BJ (cell line): Measurements from ENCODE around the gene BTG2. TPM values are rescaled to one million over a fixed set of nuclear protein-coding genes. Genes with fewer than 3 reads are reported as not detected.

ENCODE experiments used
- CTCF ChIA-PET: fragments of 350-600 bp; formaldehyde crosslinking; extraction: SDS; loops from one replicate; lab custom pipeline; 2021; ENCODE audit warnings: antibody characterized with exemption, inconsistent platforms; lab: Yijun Ruan, JAX
- POLR2A ChIA-PET: fragments of 300-600 bp; sonication (Branson Sonifier 250); formaldehyde crosslinking; extraction: SDS; loops from one replicate; lab custom pipeline; 2021; ENCODE audit warnings: antibody characterized with exemption; lab: Charles Lee
- DNase-seq: peaks from one replicate; pipeline ENCODE4 v3.0.0-alpha.2; 2011; ENCODE audit warnings: low read depth
- H3K27me3 ChIP-seq: 2 replicates; pipeline ENCODE4 v1.6.0; 2011; ENCODE audit warnings: low read length; ENCODE audit not compliant: control insufficient read depth, insufficient read depth
- H3K36me3 ChIP-seq: 2 replicates; pipeline ENCODE4 v1.5.1; 2011; ENCODE audit warnings: low read length; ENCODE audit not compliant: control insufficient read depth, insufficient read depth
- H3K4me3 ChIP-seq: 2 replicates; pipeline ENCODE4 v1.5.1; 2011; ENCODE audit warnings: low read depth, mild to moderate bottlenecking, control low read depth, low read length
- polyA plus RNA-seq: library from polyadenylated mRNA; depleted of rRNA; stranded (reverse); fragments of >200 nt; gene quantifications from 2 replicates; pipeline ENCODE4 v1.2.3, GENCODE V29; 2011; rRNA removed
- small RNA-seq: library from RNA; depleted of rRNA; stranded (forward); fragments of <200 nt; gene quantifications from one replicate; pipeline ENCODE3, GENCODE V24; 2012; ENCODE audit warnings: low replicate concordance, low read depth; ENCODE audit not compliant: insufficient read length
- TF ChIP-seq, protein P1 (sequence below): IDR thresholded peaks from 2 replicates; pipeline ENCODE4 v1.5.1; 2011; ENCODE audit warnings: low read depth, mild to moderate bottlenecking, control low read depth, inconsistent platforms, low read length, moderate library complexity; ENCODE audit not compliant: insufficient read depth

The BTG2 gene
- polyA plus RNA-seq, 1 experiment: 22.8 TPM

GRCh38 chr1:203359010-203359571 lies 53.8 kb downstream of the BTG2 start:
- TF ChIP-seq, protein P1, sequence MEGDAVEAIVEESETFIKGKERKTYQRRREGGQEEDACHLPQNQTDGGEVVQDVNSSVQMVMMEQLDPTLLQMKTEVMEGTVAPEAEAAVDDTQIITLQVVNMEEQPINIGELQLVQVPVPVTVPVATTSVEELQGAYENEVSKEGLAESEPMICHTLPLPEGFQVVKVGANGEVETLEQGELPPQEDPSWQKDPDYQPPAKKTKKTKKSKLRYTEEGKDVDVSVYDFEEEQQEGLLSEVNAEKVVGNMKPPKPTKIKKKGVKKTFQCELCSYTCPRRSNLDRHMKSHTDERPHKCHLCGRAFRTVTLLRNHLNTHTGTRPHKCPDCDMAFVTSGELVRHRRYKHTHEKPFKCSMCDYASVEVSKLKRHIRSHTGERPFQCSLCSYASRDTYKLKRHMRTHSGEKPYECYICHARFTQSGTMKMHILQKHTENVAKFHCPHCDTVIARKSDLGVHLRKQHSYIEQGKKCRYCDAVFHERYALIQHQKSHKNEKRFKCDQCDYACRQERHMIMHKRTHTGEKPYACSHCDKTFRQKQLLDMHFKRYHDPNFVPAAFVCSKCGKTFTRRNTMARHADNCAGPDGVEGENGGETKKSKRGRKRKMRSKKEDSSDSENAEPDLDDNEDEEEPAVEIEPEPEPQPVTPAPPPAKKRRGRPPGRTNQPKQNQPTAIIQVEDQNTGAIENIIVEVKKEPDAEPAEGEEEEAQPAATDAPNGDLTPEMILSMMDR: 0 out of 2 replicates have a peak, but pooled peaks have one; percentile 6
- POLR2A ChIA-PET: no interaction called here
- no peak overlapping the region for H3K4me3 ChIP-seq
- H3K36me3 ChIP-seq: no peaks in the 10 kb centered on the region
- CTCF ChIA-PET: interaction anchor here (1.2 to 6.1 kb wide), 8 partner anchors 9 to 128 kb away, joined by 3 to 48 read pairs (median 8); no protein-coding TSS in a partner anchor
- DNase-seq: peak; percentile 62
- peaks cover 12% of the 10 kb centered on the region for H3K27me3 ChIP-seq

Small RNAs within 50 kb of the gene (small RNA-seq; reads per million reads assigned to genes)
- gene AL359837.1: not detected
- not detected for gene RNU6-487P

Other genes starting within 250 kb of the BTG2 start
- gene MYOG, start 219.5 kb upstream of the BTG2 start, polyA plus RNA-seq: not detected in 2 replicates
- 2.1 and 2.4 TPM in 2 replicates for gene ADORA1, start 177.8 kb upstream of the BTG2 start, polyA plus RNA-seq
- not detected in 2 replicates for gene MYBPH, start 129.7 kb upstream of the BTG2 start, polyA plus RNA-seq
- gene CHI3L1, start 118.8 kb upstream of the BTG2 start, polyA plus RNA-seq: 0.10 and 0.20 TPM in 2 replicates
- not detected in 2 replicates for gene CHIT1, start 75.8 kb upstream of the BTG2 start, polyA plus RNA-seq
- gene FMOD, start 45.6 kb downstream of the BTG2 start, polyA plus RNA-seq: 14.0 and 18.0 TPM in 2 replicates
- 2.8 and 3.9 TPM in 2 replicates for gene PRELP, start 170.3 kb downstream of the BTG2 start, polyA plus RNA-seq
- not detected in 2 replicates for gene OPTC, start 188.6 kb downstream of the BTG2 start, polyA plus RNA-seq